ENCODE data around the gene PLXNA2.

Gene PLXNA2

DNA sequence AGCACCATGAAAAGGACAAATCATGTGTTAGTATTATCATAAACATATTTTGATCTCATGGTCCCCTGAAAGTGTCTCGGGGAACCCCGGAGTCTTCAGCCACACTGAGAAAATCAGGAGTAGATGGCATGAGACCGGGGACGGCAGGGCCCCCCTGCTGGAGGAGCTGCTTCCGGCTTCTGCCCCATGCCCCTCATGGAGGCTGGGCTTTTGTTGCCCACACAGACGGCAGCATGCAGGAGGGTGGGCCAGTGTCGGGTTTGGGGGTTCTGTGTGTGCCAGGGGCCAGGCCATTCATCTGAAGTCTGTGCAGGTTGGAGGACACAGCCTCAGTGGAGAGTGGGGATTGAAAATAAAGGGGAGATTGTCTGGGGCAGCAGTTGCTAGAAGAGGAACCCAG is 258.2 kb downstream of the PLXNA2 start:
- DNase-seq (ENCODE audit: insufficient read length, low spot score) (no peak), FAIRE-seq (no peak)
- TF ChIP-seq, protein P1, sequence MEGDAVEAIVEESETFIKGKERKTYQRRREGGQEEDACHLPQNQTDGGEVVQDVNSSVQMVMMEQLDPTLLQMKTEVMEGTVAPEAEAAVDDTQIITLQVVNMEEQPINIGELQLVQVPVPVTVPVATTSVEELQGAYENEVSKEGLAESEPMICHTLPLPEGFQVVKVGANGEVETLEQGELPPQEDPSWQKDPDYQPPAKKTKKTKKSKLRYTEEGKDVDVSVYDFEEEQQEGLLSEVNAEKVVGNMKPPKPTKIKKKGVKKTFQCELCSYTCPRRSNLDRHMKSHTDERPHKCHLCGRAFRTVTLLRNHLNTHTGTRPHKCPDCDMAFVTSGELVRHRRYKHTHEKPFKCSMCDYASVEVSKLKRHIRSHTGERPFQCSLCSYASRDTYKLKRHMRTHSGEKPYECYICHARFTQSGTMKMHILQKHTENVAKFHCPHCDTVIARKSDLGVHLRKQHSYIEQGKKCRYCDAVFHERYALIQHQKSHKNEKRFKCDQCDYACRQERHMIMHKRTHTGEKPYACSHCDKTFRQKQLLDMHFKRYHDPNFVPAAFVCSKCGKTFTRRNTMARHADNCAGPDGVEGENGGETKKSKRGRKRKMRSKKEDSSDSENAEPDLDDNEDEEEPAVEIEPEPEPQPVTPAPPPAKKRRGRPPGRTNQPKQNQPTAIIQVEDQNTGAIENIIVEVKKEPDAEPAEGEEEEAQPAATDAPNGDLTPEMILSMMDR (IDR thresholded peaks at IDR 0.05; ENCODE audit: insufficient read depth, missing control alignments) = no peak

GRCh38 chr1:207984831-207985572 is 259.2 kb downstream of the PLXNA2 start:
- DNase-seq (ENCODE audit: insufficient read length, low spot score) (no peak), FAIRE-seq (no peak)
- TF ChIP-seq, protein P1 (IDR thresholded peaks at IDR 0.05; ENCODE audit: insufficient read depth, missing control alignments) = no peak

DNA sequence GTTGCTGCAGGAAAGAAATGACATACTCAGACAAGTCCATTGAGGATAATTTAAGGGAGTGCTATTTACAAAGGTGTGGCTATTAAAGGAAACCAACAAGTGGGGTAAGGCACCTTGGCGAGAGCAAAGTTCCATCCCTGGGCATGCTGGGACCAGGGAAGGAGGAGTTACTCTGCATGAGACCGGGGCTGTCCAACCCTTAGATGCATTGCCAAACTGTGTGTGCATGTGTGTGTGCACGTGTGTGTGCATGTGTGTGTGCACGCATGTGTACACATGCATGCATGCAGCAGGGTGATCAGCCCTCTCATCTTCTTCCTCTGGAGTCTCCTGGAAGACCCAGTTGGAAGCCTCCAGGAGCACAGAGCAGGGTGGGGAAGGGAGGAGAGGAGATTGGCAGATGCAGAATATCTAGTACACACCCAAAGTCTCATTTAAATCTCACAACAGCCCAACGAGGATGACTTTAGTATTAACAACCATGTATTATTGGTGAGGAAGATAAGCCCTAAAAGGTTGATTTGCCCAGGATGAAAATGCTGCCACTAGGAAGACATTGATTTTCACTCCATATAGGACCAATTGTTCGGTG is 261.0 kb downstream of the PLXNA2 start:
- TF ChIP-seq, protein P1 (IDR thresholded peaks at IDR 0.05; ENCODE audit: insufficient read depth, missing control alignments) = no peak
- DNase-seq (ENCODE audit: insufficient read length, low spot score) (no peak), FAIRE-seq (no peak)

- TF ChIP-seq, protein P1 (IDR thresholded peaks at IDR 0.05; ENCODE audit: insufficient read depth, missing control alignments) = peak; percentile 60
- FAIRE-seq = no peak
- DNase-seq (ENCODE audit: insufficient read length, low spot score) = no peak
Measured at GRCh38 chr1:207981976-207982375, 262.2 kb downstream of the PLXNA2 start.

GRCh38 chr1:207978441-207978840 is 265.7 kb downstream of the PLXNA2 start:
- DNase-seq (ENCODE audit: insufficient read length, low spot score) (no peak), FAIRE-seq (no peak)
- TF ChIP-seq, protein P1 (IDR thresholded peaks at IDR 0.05; ENCODE audit: insufficient read depth, missing control alignments) = no peak

DNA sequence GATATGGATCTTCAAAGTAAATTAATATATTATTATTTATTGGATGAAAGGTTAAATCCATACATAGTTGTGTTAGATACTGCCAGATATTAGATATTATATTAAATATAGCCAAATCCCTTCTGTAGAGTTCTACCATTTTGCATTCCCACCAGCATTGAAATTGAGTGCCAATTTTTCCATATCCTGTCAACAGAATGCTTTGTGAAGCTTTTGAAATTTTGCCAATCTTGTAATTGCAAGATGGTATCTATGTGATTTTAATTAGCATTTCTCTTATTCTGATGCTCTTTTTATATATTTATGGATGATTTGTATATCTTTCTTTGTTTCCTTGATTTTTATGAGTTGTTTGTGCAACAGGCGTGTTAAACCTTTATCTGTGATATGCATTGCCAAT is 266.3 kb downstream of the PLXNA2 start:
- TF ChIP-seq, protein P1 (IDR thresholded peaks at IDR 0.05; ENCODE audit: insufficient read depth, missing control alignments) = no peak
- DNase-seq (ENCODE audit: insufficient read length, low spot score) (no peak), FAIRE-seq (no peak)
